ENCODE measurements around the gene HOTAIR. TPM values are rescaled to one million over a fixed set of nuclear protein-coding genes. Genes with fewer than 3 reads are reported as not detected.

The HOTAIR gene
- polyA plus RNA-seq, 1 donor from 2014 or later, result not detected

GRCh38 chr12:53944209-53944608 lies 30.5 kb downstream of the HOTAIR start:
- H3K4me3 ChIP-seq (ENCODE audit: low read length), result no peak overlapping the region
- no peaks in the 10 kb centered on the region for H3K36me3 ChIP-seq (ENCODE audit: insufficient read depth, low read length)
- H3K4me2 ChIP-seq (ENCODE audit: low read length), result no peak overlapping the region
- peaks cover 100% of the 10 kb centered on the region for H3K27me3 ChIP-seq (ENCODE audit: insufficient read depth, low read depth, low read length)
- H3F3A ChIP-seq (ENCODE audit: insufficient read depth, low read length, poor library complexity, severe bottlenecking), result no peaks in the 10 kb centered on the region
- no peak overlapping the region for H3K27ac ChIP-seq (ENCODE audit: low read length)
- TF ChIP-seq TAF1 (IDR thresholded peaks at IDR 0.05; ENCODE audit: low read depth) (no peak), POLR2AphosphoS5 (IDR thresholded peaks at IDR 0.05) (no peak), MXI1 (conservative IDR thresholded peaks at IDR 0.05; ENCODE audit: poor library complexity, severe bottlenecking) (no peak), REST (IDR thresholded peaks at IDR 0.05; ENCODE audit: borderline replicate concordance) (no peak), EZH2 (IDR thresholded peaks at IDR 0.05; ENCODE audit: borderline replicate concordance, insufficient read depth, low read length, poor library complexity, severe bottlenecking) (no peak), EP300 (conservative IDR thresholded peaks at IDR 0.05; ENCODE audit: poor library complexity, severe bottlenecking) (no peak)
- H3K9ac ChIP-seq (ENCODE audit: low read length), result no peak overlapping the region
- no peaks in the 10 kb centered on the region for H3K9me2 ChIP-seq (ENCODE audit: insufficient read depth, low read length)
- no peaks in the 10 kb centered on the region for H3K79me2 ChIP-seq (replicated peaks; ENCODE audit: insufficient read depth, low read length)
- no peaks in the 10 kb centered on the region for H4K20me1 ChIP-seq (ENCODE audit: insufficient read depth)
- H3K9me3 ChIP-seq (ENCODE audit: low read length), result no peaks in the 10 kb centered on the region
- H2AFZ ChIP-seq (ENCODE audit: low read depth, low read length), result no peak overlapping the region

GRCh38 chr12:53942467-53942997 lies 32.2 kb downstream of the HOTAIR start:
- TF ChIP-seq RAD21 (conservative IDR thresholded peaks at IDR 0.05) (no peak), TAF1 (IDR thresholded peaks at IDR 0.05; ENCODE audit: low read depth) (no peak), EP300 (conservative IDR thresholded peaks at IDR 0.05; ENCODE audit: poor library complexity, severe bottlenecking) (no peak), EZH2 (IDR thresholded peaks at IDR 0.05; ENCODE audit: borderline replicate concordance, insufficient read depth, low read length, poor library complexity, severe bottlenecking) (no peak), SMC3 (conservative IDR thresholded peaks at IDR 0.05; ENCODE audit: poor library complexity) (no peak), POLR2AphosphoS5 (IDR thresholded peaks at IDR 0.05) (no peak), REST (IDR thresholded peaks at IDR 0.05; ENCODE audit: borderline replicate concordance) (no peak), MXI1 (conservative IDR thresholded peaks at IDR 0.05; ENCODE audit: poor library complexity, severe bottlenecking) (no peak)
- TF ChIP-seq, protein P1, sequence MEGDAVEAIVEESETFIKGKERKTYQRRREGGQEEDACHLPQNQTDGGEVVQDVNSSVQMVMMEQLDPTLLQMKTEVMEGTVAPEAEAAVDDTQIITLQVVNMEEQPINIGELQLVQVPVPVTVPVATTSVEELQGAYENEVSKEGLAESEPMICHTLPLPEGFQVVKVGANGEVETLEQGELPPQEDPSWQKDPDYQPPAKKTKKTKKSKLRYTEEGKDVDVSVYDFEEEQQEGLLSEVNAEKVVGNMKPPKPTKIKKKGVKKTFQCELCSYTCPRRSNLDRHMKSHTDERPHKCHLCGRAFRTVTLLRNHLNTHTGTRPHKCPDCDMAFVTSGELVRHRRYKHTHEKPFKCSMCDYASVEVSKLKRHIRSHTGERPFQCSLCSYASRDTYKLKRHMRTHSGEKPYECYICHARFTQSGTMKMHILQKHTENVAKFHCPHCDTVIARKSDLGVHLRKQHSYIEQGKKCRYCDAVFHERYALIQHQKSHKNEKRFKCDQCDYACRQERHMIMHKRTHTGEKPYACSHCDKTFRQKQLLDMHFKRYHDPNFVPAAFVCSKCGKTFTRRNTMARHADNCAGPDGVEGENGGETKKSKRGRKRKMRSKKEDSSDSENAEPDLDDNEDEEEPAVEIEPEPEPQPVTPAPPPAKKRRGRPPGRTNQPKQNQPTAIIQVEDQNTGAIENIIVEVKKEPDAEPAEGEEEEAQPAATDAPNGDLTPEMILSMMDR (IDR thresholded peaks at IDR 0.05; ENCODE audit: poor library complexity, severe bottlenecking), result no peak
- no peaks in the 10 kb centered on the region for H4K20me1 ChIP-seq (ENCODE audit: insufficient read depth)
- no peak overlapping the region for H3K4me2 ChIP-seq (ENCODE audit: low read length)
- H3F3A ChIP-seq (ENCODE audit: insufficient read depth, low read length, poor library complexity, severe bottlenecking), result no peaks in the 10 kb centered on the region
- no peaks in the 10 kb centered on the region for H3K9me2 ChIP-seq (ENCODE audit: insufficient read depth, low read length)
- no peak overlapping the region for H3K9ac ChIP-seq (ENCODE audit: low read length)
- H3K27me3 ChIP-seq (ENCODE audit: insufficient read depth, low read depth, low read length), result peaks cover 100% of the 10 kb centered on the region
- H3K9me3 ChIP-seq (ENCODE audit: low read length), result no peaks in the 10 kb centered on the region
- no peaks in the 10 kb centered on the region for H3K79me2 ChIP-seq (replicated peaks; ENCODE audit: insufficient read depth, low read length)
- no peak overlapping the region for H2AFZ ChIP-seq (ENCODE audit: low read depth, low read length)
- H3K27ac ChIP-seq (ENCODE audit: low read length), result no peak overlapping the region
- H3K36me3 ChIP-seq (ENCODE audit: insufficient read depth, low read length), result no peaks in the 10 kb centered on the region
- no peak overlapping the region for H3K4me3 ChIP-seq (ENCODE audit: low read length)
